HEK293 (cell line): ENCODE results near the gene EXOSC9.

Experiments
- CTCF ChIA-PET: fragments of 350-600 bp; formaldehyde crosslinking; extraction: SDS; loops from one replicate; lab custom pipeline; 2021; ENCODE audit warnings: antibody characterized with exemption; lab: Yijun Ruan, JAX
- POLR2A ChIA-PET: fragments of 300-600 bp; formaldehyde crosslinking; extraction: SDS; loops from one replicate; lab custom pipeline; 2020; ENCODE audit warnings: antibody characterized with exemption, inconsistent platforms; lab: Yijun Ruan, JAX
- H3K27ac ChIP-seq: fragments of 200-500 bp; sonication (Bioruptor generic); 2 replicates; pipeline ENCODE4 v1.5.1; 2014; ENCODE audit warnings: low read depth, low read length, control low read depth, inconsistent platforms; ENCODE audit errors: extremely low read depth
- H3K36me3 ChIP-seq, 2 experiments: fragments of 200-500 bp in 1 of 2; sonication (Bioruptor generic) in 1 of 2; 1 replicate in 1 of 2; 2 replicates in 1 of 2; pipeline ENCODE4 v1.5.1; 2014 to 2017; ENCODE audit warnings: inconsistent platforms in 2 of 2, low read length in 2 of 2; ENCODE audit not compliant: control insufficient read depth in 2 of 2, insufficient read depth in 1 of 2
- H3K4me1 ChIP-seq: fragments of 200-500 bp; sonication (Bioruptor generic); 2 replicates; pipeline ENCODE4 v1.5.1; 2014; ENCODE audit warnings: mild to moderate bottlenecking, low read length, inconsistent platforms; ENCODE audit not compliant: control insufficient read depth, insufficient read depth
- H3K4me3 ChIP-seq: 2 replicates; pipeline ENCODE4 v1.5.1; 2011; ENCODE audit warnings: low read depth, mild to moderate bottlenecking, control low read depth, low read length, moderate library complexity
- H3K9me3 ChIP-seq: fragments of 200-500 bp; sonication (Bioruptor generic); 2 replicates; pipeline ENCODE4 v1.5.1; 2014; ENCODE audit warnings: low read depth, low read length, inconsistent platforms; ENCODE audit not compliant: control insufficient read depth, insufficient read depth
- GLIS1 ChIP-seq: fragments of 450-650 bp; formaldehyde crosslinking; IDR thresholded peaks from 2 replicates; pipeline ENCODE4 v1.5.1; 2016; ENCODE audit warnings: missing biosample characterization, missing genetic modification characterization
- HOXA7 ChIP-seq: sonication (generic); formaldehyde crosslinking; IDR thresholded peaks from 2 replicates; pipeline ENCODE4 v1.8.1; 2022; ENCODE audit warnings: missing genetic modification reagents, borderline replicate concordance
- KLF16 ChIP-seq: fragments of 450-650 bp; formaldehyde crosslinking; IDR thresholded peaks from 2 replicates; pipeline ENCODE4 v1.5.1; 2017; ENCODE audit warnings: missing biosample characterization, missing genetic modification characterization
- KLF7 ChIP-seq: fragments of 450-650 bp; formaldehyde crosslinking; IDR thresholded peaks from 2 replicates; pipeline ENCODE4 v1.5.1; 2016; ENCODE audit warnings: missing biosample characterization, missing genetic modification characterization, borderline replicate concordance
- MYNN ChIP-seq: fragments of 450-650 bp; formaldehyde crosslinking; IDR thresholded peaks from 2 replicates; pipeline ENCODE4 v1.5.1; 2016; ENCODE audit warnings: missing biosample characterization, missing genetic modification characterization, borderline replicate concordance
- ZBTB17 ChIP-seq: fragments of 450-650 bp; formaldehyde crosslinking; IDR thresholded peaks from 2 replicates; pipeline ENCODE4 v1.5.1; 2016; ENCODE audit warnings: missing biosample characterization, missing genetic modification characterization
- ZBTB20 ChIP-seq: fragments of 450-650 bp; formaldehyde crosslinking; IDR thresholded peaks from 2 replicates; pipeline ENCODE4 v1.5.1; 2016; ENCODE audit warnings: missing biosample characterization, missing genetic modification characterization
- ZEB2 ChIP-seq: fragments of 450-650 bp; formaldehyde crosslinking; IDR thresholded peaks from 2 replicates; pipeline ENCODE4 v1.5.1; 2016; ENCODE audit warnings: missing biosample characterization, missing genetic modification characterization
- ZNF114 ChIP-seq: fragments of 450-650 bp; formaldehyde crosslinking; IDR thresholded peaks from 2 replicates; pipeline ENCODE4 v1.5.0; 2017; ENCODE audit warnings: missing biosample characterization, missing genetic modification characterization
- ZNF157 ChIP-seq: fragments of 450-650 bp; formaldehyde crosslinking; IDR thresholded peaks from 2 replicates; pipeline ENCODE4 v1.5.1; 2016; ENCODE audit warnings: missing biosample characterization, missing genetic modification characterization
- ZNF174 ChIP-seq: fragments of 450-650 bp; formaldehyde crosslinking; IDR thresholded peaks from 2 replicates; pipeline ENCODE4 v1.5.0; 2017; ENCODE audit warnings: missing biosample characterization, mild to moderate bottlenecking, missing genetic modification characterization
- ZNF24 ChIP-seq: fragments of 450-650 bp; formaldehyde crosslinking; IDR thresholded peaks from 2 replicates; pipeline ENCODE4 v1.5.1; 2016; ENCODE audit warnings: missing biosample characterization, missing genetic modification characterization
- ZNF248 ChIP-seq: fragments of 450-650 bp; formaldehyde crosslinking; IDR thresholded peaks from 2 replicates; pipeline ENCODE4 v1.5.1; 2017; ENCODE audit warnings: missing biosample characterization, missing genetic modification characterization
- ZNF302 ChIP-seq: fragments of 450-650 bp; formaldehyde crosslinking; IDR thresholded peaks from 2 replicates; pipeline ENCODE4 v1.5.1; 2016; ENCODE audit warnings: missing biosample characterization, missing genetic modification characterization, low read depth
- ZNF404 ChIP-seq: fragments of 450-650 bp; formaldehyde crosslinking; IDR thresholded peaks from 2 replicates; pipeline ENCODE4 v1.5.1; 2017; ENCODE audit warnings: missing biosample characterization, missing genetic modification characterization
- ZNF510 ChIP-seq: fragments of 450-650 bp; formaldehyde crosslinking; IDR thresholded peaks from 2 replicates; pipeline ENCODE4 v1.5.1; 2018; ENCODE audit warnings: mild to moderate bottlenecking, missing genetic modification characterization, missing biosample characterization; ENCODE audit not compliant: insufficient replicate concordance
- ZNF549 ChIP-seq: fragments of 450-650 bp; IDR thresholded peaks from 2 replicates; pipeline ENCODE4 v1.5.1; 2018; ENCODE audit warnings: missing biosample characterization, missing genetic modification characterization, mild to moderate bottlenecking, inconsistent platforms, moderate library complexity
- ZNF623 ChIP-seq: fragments of 450-650 bp; formaldehyde crosslinking; IDR thresholded peaks from 2 replicates; pipeline ENCODE4 v1.5.1; 2016; ENCODE audit warnings: missing biosample characterization, missing genetic modification characterization
- ZNF830 ChIP-seq: fragments of 450-650 bp; IDR thresholded peaks from 2 replicates; pipeline ENCODE4 v1.5.0; 2018; ENCODE audit warnings: missing biosample characterization, missing genetic modification characterization, low read depth, mild to moderate bottlenecking, moderate library complexity
- TF ChIP-seq, protein P1 (sequence below): fragments of 450-650 bp; formaldehyde crosslinking; IDR thresholded peaks from 2 replicates; pipeline ENCODE4 v1.5.1; 2016; ENCODE audit warnings: missing biosample characterization, missing genetic modification characterization, low read depth
- TF ChIP-seq, protein P2 (sequence below): fragments of 450-650 bp; formaldehyde crosslinking; conservative IDR thresholded peaks from 2 replicates; pipeline ENCODE4 v1.5.1; 2016; ENCODE audit warnings: low read depth, missing biosample characterization, missing genetic modification characterization
- TF ChIP-seq, protein P3 (sequence below): IDR thresholded peaks from 2 replicates; pipeline ENCODE4 v1.6.1; 2011; ENCODE audit warnings: mild to moderate bottlenecking, low read depth, low read length, borderline replicate concordance
- TF ChIP-seq, protein P4 (sequence below): fragments of 450-650 bp; formaldehyde crosslinking; conservative IDR thresholded peaks from 2 replicates; pipeline ENCODE4 v1.5.1; 2016; ENCODE audit warnings: low read depth, missing biosample characterization, missing genetic modification characterization

The EXOSC9 gene

DNA sequence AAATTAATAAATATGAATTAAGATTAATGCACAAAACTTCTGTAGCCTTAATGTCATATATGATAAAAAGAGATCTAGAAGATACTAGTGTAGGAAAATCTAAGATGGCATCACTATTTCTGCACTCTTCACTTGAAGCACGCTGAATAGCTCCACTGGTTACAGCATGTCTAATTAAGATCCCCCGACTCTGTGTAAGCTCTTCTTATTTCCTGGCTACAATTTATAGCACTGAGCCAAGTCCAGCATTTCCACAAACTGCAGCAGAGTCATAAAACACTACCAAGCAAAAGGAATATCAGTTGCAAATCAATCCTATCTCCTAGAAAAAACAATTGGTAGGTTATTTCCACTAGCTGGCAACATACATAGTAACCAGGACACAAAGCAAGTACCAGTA is 23.8 kb downstream of the EXOSC9 start:
- Histone ChIP-seq H3K4me3 (no peak overlapping the region), H3K27ac (no peak overlapping the region), H3K4me1 (no peaks in the 10 kb centered on the region; the same call in 1 of the 2 replicates), H3K9me3 (no peaks in the 10 kb centered on the region), H3K36me3 (peaks cover 10 to 58% of the 10 kb centered on the region in 2 experiments; a peak in 2 of 3 replicates)
- CTCF ChIA-PET: interaction anchor here (0.5 to 1.0 kb wide), 4 partner anchors 10 to 426 kb away, joined by 3 to 4 read pairs (median 3); no protein-coding TSS in a partner anchor
- TF ChIP-seq ZNF114 (tag by site-specific recombination) (no peak), MYNN (tag by site-specific recombination) (peak; percentile 65; the same call in 1 of the 2 replicates), ZNF157 (tag by site-specific recombination) (no peak), ZBTB17 (tag by site-specific recombination) (peak; percentile 97), ZBTB20 (tag by site-specific recombination) (peak; percentile 79), ZNF549 (tag by site-specific recombination) (no peak)
- POLR2A ChIA-PET: no interaction called here

DNA sequence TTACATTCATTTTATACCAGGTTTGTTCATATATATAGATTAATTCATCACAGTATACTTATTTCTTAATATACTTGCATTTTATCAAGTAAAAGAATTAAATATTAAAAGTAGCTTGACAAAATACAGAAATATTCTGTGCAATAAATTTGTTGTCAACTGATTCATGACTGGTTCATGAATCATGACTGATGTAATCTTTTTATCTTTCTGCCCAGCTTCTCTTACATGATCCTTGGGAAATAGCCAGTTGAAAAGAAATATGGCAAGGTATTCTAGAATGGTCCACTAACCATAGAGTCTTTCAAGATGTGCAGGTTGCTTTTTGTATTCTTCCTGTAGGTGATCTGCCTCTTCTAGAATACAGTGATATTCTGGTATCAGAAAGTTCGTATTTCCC is 26.7 kb downstream of the EXOSC9 start:
- H3K27ac ChIP-seq: no peak overlapping the region
- ChIA-PET CTCF (interaction anchor here (1.3 kb wide), 1 partner anchor 10 kb away, joined by 4 read pairs; no protein-coding TSS in a partner anchor), POLR2A (no interaction called here)
- H3K36me3 ChIP-seq: peaks cover 13 to 52% of the 10 kb centered on the region in 2 experiments
- H3K4me3 ChIP-seq: no peak overlapping the region
- no peaks in the 10 kb centered on the region for H3K9me3 ChIP-seq
- no peaks in the 10 kb centered on the region; the same call in 1 of the 2 replicates for H3K4me1 ChIP-seq
- TF ChIP-seq ZNF830 (no peak), ZNF623 (no peak), ZNF174 (tag by site-specific recombination) (no peak), HOXA7 (CRISPR knock-in tag) (no peak), ZNF510 (tag by site-specific recombination) (no peak), KLF16 (tag by site-specific recombination) (no peak), ZNF404 (tag by site-specific recombination) (no peak), ZEB2 (tag by site-specific recombination) (no peak), GLIS1 (no peak), ZNF24 (tag by site-specific recombination) (no peak), KLF7 (tag by site-specific recombination) (no peak), ZNF248 (no peak), ZNF302 (tag by site-specific recombination) (no peak)
- TF ChIP-seq, protein P1, sequence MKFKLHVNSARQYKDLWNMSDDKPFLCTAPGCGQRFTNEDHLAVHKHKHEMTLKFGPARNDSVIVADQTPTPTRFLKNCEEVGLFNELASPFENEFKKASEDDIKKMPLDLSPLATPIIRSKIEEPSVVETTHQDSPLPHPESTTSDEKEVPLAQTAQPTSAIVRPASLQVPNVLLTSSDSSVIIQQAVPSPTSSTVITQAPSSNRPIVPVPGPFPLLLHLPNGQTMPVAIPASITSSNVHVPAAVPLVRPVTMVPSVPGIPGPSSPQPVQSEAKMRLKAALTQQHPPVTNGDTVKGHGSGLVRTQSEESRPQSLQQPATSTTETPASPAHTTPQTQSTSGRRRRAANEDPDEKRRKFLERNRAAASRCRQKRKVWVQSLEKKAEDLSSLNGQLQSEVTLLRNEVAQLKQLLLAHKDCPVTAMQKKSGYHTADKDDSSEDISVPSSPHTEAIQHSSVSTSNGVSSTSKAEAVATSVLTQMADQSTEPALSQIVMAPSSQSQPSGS (tag by site-specific recombination): no peak
- TF ChIP-seq, protein P2, sequence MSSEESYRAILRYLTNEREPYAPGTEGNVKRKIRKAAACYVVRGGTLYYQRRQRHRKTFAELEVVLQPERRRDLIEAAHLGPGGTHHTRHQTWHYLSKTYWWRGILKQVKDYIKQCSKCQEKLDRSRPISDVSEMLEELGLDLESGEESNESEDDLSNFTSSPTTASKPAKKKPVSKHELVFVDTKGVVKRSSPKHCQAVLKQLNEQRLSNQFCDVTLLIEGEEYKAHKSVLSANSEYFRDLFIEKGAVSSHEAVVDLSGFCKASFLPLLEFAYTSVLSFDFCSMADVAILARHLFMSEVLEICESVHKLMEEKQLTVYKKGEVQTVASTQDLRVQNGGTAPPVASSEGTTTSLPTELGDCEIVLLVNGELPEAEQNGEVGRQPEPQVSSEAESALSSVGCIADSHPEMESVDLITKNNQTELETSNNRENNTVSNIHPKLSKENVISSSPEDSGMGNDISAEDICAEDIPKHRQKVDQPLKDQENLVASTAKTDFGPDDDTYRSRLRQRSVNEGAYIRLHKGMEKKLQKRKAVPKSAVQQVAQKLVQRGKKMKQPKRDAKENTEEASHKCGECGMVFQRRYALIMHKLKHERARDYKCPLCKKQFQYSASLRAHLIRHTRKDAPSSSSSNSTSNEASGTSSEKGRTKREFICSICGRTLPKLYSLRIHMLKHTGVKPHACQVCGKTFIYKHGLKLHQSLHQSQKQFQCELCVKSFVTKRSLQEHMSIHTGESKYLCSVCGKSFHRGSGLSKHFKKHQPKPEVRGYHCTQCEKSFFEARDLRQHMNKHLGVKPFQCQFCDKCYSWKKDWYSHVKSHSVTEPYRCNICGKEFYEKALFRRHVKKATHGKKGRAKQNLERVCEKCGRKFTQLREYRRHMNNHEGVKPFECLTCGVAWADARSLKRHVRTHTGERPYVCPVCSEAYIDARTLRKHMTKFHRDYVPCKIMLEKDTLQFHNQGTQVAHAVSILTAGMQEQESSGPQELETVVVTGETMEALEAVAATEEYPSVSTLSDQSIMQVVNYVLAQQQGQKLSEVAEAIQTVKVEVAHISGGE (tag by site-specific recombination): no peak
- TF ChIP-seq, protein P3, sequence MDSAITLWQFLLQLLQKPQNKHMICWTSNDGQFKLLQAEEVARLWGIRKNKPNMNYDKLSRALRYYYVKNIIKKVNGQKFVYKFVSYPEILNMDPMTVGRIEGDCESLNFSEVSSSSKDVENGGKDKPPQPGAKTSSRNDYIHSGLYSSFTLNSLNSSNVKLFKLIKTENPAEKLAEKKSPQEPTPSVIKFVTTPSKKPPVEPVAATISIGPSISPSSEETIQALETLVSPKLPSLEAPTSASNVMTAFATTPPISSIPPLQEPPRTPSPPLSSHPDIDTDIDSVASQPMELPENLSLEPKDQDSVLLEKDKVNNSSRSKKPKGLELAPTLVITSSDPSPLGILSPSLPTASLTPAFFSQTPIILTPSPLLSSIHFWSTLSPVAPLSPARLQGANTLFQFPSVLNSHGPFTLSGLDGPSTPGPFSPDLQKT: no peak
- TF ChIP-seq, protein P4, sequence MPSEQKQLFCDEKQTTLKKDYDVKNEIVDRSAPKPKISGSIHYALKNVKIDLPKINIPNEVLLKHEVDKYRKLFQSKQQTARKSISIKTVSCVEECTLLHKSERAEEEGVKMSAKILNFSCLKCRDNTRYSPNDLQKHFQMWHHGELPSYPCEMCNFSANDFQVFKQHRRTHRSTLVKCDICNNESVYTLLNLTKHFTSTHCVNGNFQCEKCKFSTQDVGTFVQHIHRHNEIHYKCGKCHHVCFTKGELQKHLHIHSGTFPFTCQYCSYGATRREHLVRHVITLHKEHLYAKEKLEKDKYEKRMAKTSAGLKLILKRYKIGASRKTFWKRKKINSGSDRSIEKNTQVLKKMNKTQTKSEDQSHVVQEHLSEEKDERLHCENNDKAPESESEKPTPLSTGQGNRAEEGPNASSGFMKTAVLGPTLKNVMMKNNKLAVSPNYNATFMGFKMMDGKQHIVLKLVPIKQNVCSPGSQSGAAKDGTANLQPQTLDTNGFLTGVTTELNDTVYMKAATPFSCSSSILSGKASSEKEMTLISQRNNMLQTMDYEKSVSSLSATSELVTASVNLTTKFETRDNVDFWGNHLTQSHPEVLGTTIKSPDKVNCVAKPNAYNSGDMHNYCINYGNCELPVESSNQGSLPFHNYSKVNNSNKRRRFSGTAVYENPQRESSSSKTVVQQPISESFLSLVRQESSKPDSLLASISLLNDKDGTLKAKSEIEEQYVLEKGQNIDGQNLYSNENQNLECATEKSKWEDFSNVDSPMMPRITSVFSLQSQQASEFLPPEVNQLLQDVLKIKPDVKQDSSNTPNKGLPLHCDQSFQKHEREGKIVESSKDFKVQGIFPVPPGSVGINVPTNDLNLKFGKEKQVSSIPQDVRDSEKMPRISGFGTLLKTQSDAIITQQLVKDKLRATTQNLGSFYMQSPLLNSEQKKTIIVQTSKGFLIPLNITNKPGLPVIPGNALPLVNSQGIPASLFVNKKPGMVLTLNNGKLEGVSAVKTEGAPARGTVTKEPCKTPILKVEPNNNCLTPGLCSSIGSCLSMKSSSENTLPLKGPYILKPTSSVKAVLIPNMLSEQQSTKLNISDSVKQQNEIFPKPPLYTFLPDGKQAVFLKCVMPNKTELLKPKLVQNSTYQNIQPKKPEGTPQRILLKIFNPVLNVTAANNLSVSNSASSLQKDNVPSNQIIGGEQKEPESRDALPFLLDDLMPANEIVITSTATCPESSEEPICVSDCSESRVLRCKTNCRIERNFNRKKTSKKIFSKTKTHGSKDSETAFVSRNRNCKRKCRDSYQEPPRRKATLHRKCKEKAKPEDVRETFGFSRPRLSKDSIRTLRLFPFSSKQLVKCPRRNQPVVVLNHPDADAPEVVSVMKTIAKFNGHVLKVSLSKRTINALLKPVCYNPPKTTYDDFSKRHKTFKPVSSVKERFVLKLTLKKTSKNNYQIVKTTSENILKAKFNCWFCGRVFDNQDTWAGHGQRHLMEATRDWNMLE (tag by site-specific recombination): no peak
- TF ChIP-seq, all 188 proteins: peak for 0
